ENCODE results near the gene PRPF8.
A peak's percentile ranks its signal among the peaks of the same experiment; 100 is the strongest.

PRPF8 gene

DNA sequence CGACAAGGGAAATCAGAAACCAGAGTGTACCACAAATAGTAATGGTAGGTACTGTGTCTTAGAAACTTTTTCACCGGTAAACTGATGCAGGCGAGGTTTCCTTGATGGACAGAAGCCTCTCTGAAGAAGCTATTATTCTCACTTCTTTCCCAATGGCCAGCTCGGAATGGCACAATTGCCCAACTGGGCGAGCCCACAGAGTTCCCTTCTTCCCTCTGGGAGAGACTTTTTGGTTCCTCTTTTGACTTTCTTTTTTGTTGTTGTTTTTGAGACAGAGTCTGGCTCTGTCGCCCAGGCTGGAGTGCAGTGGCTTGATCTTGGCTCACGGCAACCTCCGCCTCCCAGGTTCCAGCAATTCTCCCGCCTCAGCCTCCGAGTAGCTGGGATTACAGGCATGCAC, 73.0 kb downstream of the PRPF8 start:
- TF ChIP-seq, protein P1, sequence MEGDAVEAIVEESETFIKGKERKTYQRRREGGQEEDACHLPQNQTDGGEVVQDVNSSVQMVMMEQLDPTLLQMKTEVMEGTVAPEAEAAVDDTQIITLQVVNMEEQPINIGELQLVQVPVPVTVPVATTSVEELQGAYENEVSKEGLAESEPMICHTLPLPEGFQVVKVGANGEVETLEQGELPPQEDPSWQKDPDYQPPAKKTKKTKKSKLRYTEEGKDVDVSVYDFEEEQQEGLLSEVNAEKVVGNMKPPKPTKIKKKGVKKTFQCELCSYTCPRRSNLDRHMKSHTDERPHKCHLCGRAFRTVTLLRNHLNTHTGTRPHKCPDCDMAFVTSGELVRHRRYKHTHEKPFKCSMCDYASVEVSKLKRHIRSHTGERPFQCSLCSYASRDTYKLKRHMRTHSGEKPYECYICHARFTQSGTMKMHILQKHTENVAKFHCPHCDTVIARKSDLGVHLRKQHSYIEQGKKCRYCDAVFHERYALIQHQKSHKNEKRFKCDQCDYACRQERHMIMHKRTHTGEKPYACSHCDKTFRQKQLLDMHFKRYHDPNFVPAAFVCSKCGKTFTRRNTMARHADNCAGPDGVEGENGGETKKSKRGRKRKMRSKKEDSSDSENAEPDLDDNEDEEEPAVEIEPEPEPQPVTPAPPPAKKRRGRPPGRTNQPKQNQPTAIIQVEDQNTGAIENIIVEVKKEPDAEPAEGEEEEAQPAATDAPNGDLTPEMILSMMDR (IDR thresholded peaks at IDR 0.05; ENCODE audit: borderline replicate concordance, control extremely low read depth, extremely low read depth, insufficient read depth, missing control alignments): no peak
- no peak for DNase-seq (ENCODE audit: low spot score)
- in situ Hi-C loops (cut with MboI; ENCODE audit: low sequenced_read_pairs, unreplicated experiment): no loop called here

DNA sequence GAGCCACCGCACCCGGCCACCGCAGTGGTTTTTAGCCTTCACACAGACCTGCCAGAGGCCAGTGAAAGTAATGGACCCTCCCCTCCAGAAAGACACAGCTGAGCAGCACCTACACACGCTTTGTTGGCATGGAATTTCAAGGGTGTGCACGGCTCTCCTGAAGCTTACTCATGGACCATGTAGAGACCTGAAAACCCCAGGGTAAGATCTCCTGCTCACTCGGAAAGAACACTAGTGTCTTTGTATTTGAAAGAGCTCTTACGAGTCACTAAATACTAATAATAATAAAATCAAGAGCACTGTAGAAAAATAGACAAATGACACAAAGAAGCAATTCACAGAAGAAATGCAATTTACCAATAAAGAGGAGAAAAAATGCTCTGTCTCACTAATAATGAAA, 76.0 kb downstream of the PRPF8 start:
- no peak for DNase-seq (ENCODE audit: low spot score)
- TF ChIP-seq, protein P1 (IDR thresholded peaks at IDR 0.05; ENCODE audit: borderline replicate concordance, control extremely low read depth, extremely low read depth, insufficient read depth, missing control alignments): no peak
- in situ Hi-C loops (cut with MboI; ENCODE audit: low sequenced_read_pairs, unreplicated experiment): no loop called here

DNA sequence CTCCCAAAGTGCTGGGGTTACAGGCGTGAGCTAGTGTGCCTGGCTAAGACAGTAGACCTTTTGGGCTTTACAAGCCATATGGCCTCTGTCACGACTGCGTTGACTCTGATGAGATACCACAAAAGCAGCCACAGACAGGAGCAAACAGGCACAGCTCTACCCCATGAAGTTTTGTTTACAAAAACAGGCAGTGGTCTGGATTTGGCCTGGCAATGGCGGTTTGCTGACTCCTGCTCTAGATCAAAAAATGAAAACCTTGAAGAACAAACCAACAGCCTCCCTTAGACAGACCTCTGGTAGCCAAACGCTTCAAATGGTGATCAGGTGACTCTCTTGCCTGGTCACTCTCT, 76.7 kb downstream of the PRPF8 start:
- in situ Hi-C loops (cut with MboI; ENCODE audit: low sequenced_read_pairs, unreplicated experiment): no loop called here
- no peak for DNase-seq (ENCODE audit: low spot score)
- TF ChIP-seq, protein P1 (IDR thresholded peaks at IDR 0.05; ENCODE audit: borderline replicate concordance, control extremely low read depth, extremely low read depth, insufficient read depth, missing control alignments): no peak

DNA sequence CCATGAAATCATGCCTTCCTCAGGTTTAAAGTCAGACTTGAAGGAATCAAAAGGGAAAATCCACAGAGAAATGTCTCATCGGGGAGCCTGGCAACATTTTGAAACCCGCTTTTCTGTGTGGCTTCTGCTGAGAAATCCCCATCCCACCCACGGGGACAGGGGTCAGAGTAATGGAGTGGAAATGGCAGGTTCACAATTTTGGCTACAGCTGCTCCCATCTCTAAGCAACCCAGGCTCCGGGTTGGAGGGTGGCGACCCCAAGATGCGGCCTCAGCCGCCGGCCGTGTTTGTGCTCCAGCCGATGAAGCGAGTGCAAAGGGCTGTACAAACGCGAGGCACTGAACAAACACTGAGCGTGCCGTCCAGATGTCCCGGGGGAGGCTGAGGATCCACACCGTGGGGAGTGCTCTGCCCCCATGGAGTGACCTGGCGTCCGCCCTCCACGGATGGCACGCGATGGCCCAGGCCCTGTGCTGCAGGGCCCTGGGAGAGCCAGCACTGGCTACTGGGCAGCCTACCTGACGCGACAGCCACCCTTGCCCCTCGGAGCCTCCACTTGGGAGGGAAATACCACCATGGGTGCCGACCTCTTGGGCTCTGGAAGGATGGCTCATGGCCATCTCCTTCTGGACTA, 78.2 kb downstream of the PRPF8 start:
- in situ Hi-C loops (cut with MboI; ENCODE audit: low sequenced_read_pairs, unreplicated experiment): no loop called here
- TF ChIP-seq, protein P1 (IDR thresholded peaks at IDR 0.05; ENCODE audit: borderline replicate concordance, control extremely low read depth, extremely low read depth, insufficient read depth, missing control alignments): no peak

DNA sequence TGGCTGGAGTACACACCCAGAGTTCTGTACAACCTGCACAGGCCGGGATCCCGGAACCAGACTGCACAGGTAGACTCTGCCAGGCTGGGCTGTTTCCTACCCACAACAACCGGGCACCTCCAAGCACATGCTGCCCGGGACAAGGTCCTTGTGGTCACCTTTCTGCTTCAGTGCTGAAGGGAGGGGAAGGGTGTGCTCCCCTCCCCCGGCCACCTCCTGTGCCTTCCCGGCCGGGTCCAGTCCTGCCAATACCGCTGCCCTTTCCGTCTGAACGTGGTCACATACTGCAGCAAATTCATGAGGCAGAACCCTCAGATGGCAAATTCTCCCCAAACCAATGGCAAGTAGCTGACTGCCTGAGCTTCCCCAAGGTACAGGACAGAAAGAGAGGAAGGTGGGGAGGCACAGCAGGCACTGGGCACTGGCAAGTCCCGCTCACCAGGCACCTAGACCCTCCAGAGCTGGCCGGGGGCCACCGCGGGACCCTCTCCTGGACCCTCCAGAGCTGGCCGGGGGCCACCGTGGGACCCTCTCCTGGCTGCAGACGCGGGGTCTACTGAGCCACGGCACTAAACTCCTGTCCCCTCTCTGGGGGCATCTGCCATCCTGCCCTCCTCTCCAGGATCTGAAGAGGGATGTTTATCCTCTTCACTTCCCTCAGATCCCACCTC, 78.9 kb downstream of the PRPF8 start:
- DNase-seq (ENCODE audit: low spot score): no peak
- in situ Hi-C loops (cut with MboI; ENCODE audit: low sequenced_read_pairs, unreplicated experiment): no loop called here
- TF ChIP-seq, protein P1 (IDR thresholded peaks at IDR 0.05; ENCODE audit: borderline replicate concordance, control extremely low read depth, extremely low read depth, insufficient read depth, missing control alignments): no peak

More for the DNA sequence above, 78.2 kb downstream of the PRPF8 start:
- DNase-seq (ENCODE audit: low spot score): peak; percentile 66

DNA sequence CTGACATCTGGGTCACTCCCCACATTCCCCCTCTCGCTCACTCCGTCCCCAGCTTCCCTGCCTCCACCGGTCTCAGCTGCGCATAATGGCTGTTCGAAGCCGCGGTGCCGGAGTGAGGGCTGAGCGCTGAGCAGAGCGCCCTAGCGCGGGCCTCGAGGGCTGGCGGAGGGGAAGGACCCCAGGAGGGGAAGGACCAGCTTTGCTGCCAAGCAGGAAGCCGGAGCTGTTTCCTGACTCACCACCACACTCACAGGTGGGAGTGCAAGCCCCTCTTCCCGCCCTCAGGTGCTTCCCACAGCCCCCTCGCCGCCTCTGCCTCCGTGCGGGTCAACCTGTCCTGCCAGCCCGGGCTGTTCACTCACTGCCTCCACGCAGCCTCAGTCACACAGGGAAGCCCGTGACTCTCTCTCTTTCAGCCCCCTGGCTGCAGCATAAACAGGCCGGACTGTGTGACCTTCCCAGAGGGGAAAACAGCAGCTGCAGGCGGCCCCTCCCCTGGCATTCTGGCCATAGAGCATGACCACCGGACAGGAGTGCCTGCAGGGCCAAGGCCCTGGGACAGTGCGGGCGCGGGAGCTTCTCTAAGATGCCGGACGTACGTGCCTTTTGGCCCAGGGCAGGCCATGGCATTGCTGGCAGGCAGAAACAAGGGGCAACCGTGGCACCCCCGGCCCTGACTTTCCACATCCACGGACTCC, 79.7 kb downstream of the PRPF8 start:
- DNase-seq (ENCODE audit: low spot score): no peak
- in situ Hi-C loops (cut with MboI; ENCODE audit: low sequenced_read_pairs, unreplicated experiment): no loop called here
- TF ChIP-seq, protein P1 (IDR thresholded peaks at IDR 0.05; ENCODE audit: borderline replicate concordance, control extremely low read depth, extremely low read depth, insufficient read depth, missing control alignments): no peak
